Transverse colon (tissue), 4 donors: ENCODE data around the gene CIT. TPM values are rescaled to one million over a fixed set of nuclear protein-coding genes. Genes with fewer than 3 reads are reported as not detected.

Source experiments
- DNase-seq: peaks from one replicate; pipeline ENCODE4 v3.0.0-alpha.2; 2019
- H3K27ac ChIP-seq, 4 donors: fragments of 200-600 bp; sonication (generic); 2 replicates each; pipeline ENCODE4 v1.5.1; 2016 to 2018; ENCODE audit warnings: inconsistent platforms in 4 of 4
- H3K27me3 ChIP-seq: fragments of 200-600 bp; sonication (generic); 2 replicates; pipeline ENCODE4 v1.5.1; 2017; ENCODE audit warnings: inconsistent platforms
- H3K36me3 ChIP-seq, 4 donors: fragments of 200-600 bp; sonication (generic); 2 replicates each; pipeline ENCODE4 v1.5.1; 2017 to 2019; ENCODE audit warnings: inconsistent platforms in 4 of 4
- H3K4me1 ChIP-seq, 4 donors: fragments of 200-600 bp; sonication (generic); 2 replicates each; pipeline ENCODE4 v1.5.1; 2017 to 2020; ENCODE audit warnings: inconsistent platforms in 4 of 4
- H3K4me3 ChIP-seq, 4 donors: fragments of 200-600 bp; sonication (generic); 1 replicate in 1 of 4; 2 replicates in 3 of 4; pipeline versions ENCODE4 v1.5.1 to v1.6.1; 2017 to 2019; ENCODE audit warnings: inconsistent platforms in 4 of 4
- H3K9me3 ChIP-seq, 2 donors: fragments of 200-600 bp; sonication (generic); 2 replicates each; pipeline ENCODE4 v1.5.1; 2017 to 2019; ENCODE audit warnings: inconsistent platforms in 2 of 2
- CTCF ChIP-seq, 5 experiments: fragments of 200-600 bp in 3 of 5; fragments of 450-650 bp in 2 of 5; sonication (generic) in 3 of 5; IDR thresholded peaks; 1 replicate in 2 of 5; 2 replicates in 3 of 5; pipeline ENCODE4 v1.5.1; 2016 to 2017; ENCODE audit warnings: antibody characterized with exemption in 5 of 5, inconsistent platforms in 3 of 5, mild to moderate bottlenecking in 2 of 5, moderate library complexity in 1 of 5
- EP300 ChIP-seq: sonication (generic); formaldehyde crosslinking; IDR thresholded peaks from one replicate; pipeline ENCODE4 v1.6.1; 2017; ENCODE audit warnings: antibody characterized with exemption, low read depth
- POLR2A ChIP-seq: fragments of 450-650 bp; IDR thresholded peaks from one replicate; pipeline ENCODE4 v1.6.1; 2016; ENCODE audit warnings: antibody characterized with exemption, mild to moderate bottlenecking, moderate library complexity
- POLR2AphosphoS5 ChIP-seq, 3 donors: sonication (generic); formaldehyde crosslinking; IDR thresholded peaks; one replicate each; pipeline ENCODE4 v1.6.1; 2016; ENCODE audit warnings: antibody characterized with exemption in 3 of 3
- WGBS, 2 donors: methylation state at CpG; one replicate each; pipeline ENCODE4 v1.1.5; 2018; ENCODE audit warnings: low coverage in 1 of 2; 5-methylcytosine and 5-hydroxymethylcytosine counted together
- in situ Hi-C, 4 donors: fragments of 200-750 bp; cut with MboI; loops; one replicate each; pipeline versions ENCODE4 v1.15.0 to v1.15.1; 2017; ENCODE audit warnings: low sequenced_read_pairs in 3 of 4, low pct_ligation_motif_present in 1 of 4, low pct_unique_long_range_greater_than_20kb in 1 of 4
- intact Hi-C: fragments of 100-400 bp; cut with DNase I; formaldehyde crosslinking; loops from one replicate; pipeline ENCODE4 v1.15.1; 2023; ENCODE audit warnings: low total_unique reads
- total RNA-seq, 4 donors: library from RNA; depleted of rRNA; stranded (reverse); fragments of >200 nt; gene quantifications; one replicate each; pipeline ENCODE4 v1.1.0, GENCODE V29; 2016

The CIT gene
- total RNA-seq, 4 donors from 2014 or later: 1.1 to 51.1 (median 7.1) TPM

- in situ Hi-C loops: no loop called here
- intact Hi-C loops: no loop called here
- WGBS, 2 donors: 85 to 95% methylated on average over 3 of the region's 3 CpGs
- TF ChIP-seq POLR2AphosphoS5 (IDR thresholded peaks at IDR 0.05) (no peak), CTCF (IDR thresholded peaks at IDR 0.05) (no peak), EP300 (no peak), POLR2A (no peak)
- Histone ChIP-seq H3K9me3 (no peaks in the 10 kb centered on the region), H3K36me3 (no peaks in the 10 kb centered on the region), H3K27ac (no peak overlapping the region), H3K4me1 (no peaks in the 10 kb centered on the region), H3K27me3 (no peaks in the 10 kb centered on the region), H3K4me3 (no peak overlapping the region)
- no peak for DNase-seq
These were observed 149.3 kb downstream of the CIT start for GRCh38 chr12:119727600-119728443.

GRCh38 chr12:119725523-119725922 is 151.6 kb downstream of the CIT start:
- 88 to 100% methylated on average over 1 to 4 of the region's 4 CpGs for WGBS, 2 donors
- in situ Hi-C loops: no loop called here
- intact Hi-C loops: no loop called here
- Histone ChIP-seq H3K27me3 (no peaks in the 10 kb centered on the region), H3K4me1 (no peaks in the 10 kb centered on the region), H3K9me3 (no peaks in the 10 kb centered on the region), H3K27ac (no peak overlapping the region), H3K36me3 (no peaks in the 10 kb centered on the region), H3K4me3 (no peak overlapping the region)
- TF ChIP-seq POLR2AphosphoS5 (IDR thresholded peaks at IDR 0.05) (no peak), CTCF (IDR thresholded peaks at IDR 0.05) (no peak), EP300 (no peak), POLR2A (no peak)
- no peak for DNase-seq

- no peaks in the 10 kb centered on the region for H3K9me3 ChIP-seq
- H3K4me3 ChIP-seq: no peak overlapping the region
- H3K27me3 ChIP-seq: no peaks in the 10 kb centered on the region
- H3K4me1 ChIP-seq: peaks cover 0 to 8% (median 6%) of the 10 kb centered on the region in 4 donors
- H3K27ac ChIP-seq: no peak overlapping the region
- no peaks in the 10 kb centered on the region for H3K36me3 ChIP-seq
- TF ChIP-seq CTCF (IDR thresholded peaks at IDR 0.05) (no peak), POLR2AphosphoS5 (IDR thresholded peaks at IDR 0.05) (no peak), POLR2A (no peak), EP300 (no peak)
- intact Hi-C loops (no loop called here), in situ Hi-C loops (no loop called here)
- WGBS, 2 donors: 100% methylated on average over 4 of the region's 4 CpGs
- no peak for DNase-seq
These were observed 155.8 kb downstream of the CIT start for GRCh38 chr12:119721306-119721705.

- intact Hi-C loops: no loop called here
- Histone ChIP-seq H3K9me3 (no peaks in the 10 kb centered on the region), H3K4me1 (peaks cover 0 to 11% (median 7%) of the 10 kb centered on the region in 4 donors), H3K36me3 (no peaks in the 10 kb centered on the region), H3K4me3 (no peak overlapping the region), H3K27ac (no peak overlapping the region), H3K27me3 (no peaks in the 10 kb centered on the region)
- TF ChIP-seq POLR2AphosphoS5 (IDR thresholded peaks at IDR 0.05): no peak
- TF ChIP-seq EP300: no peak
- TF ChIP-seq POLR2A: no peak
- no peak for TF ChIP-seq CTCF (IDR thresholded peaks at IDR 0.05)
- DNase-seq: no peak
- in situ Hi-C loops: no loop called here
These were observed 156.8 kb downstream of the CIT start for GRCh38 chr12:119720349-119720748.
